Measurements from ENCODE around the gene CLEC18A.

GRCh38 chr16:69930117-69930776, 20.9 kb upstream of the CLEC18A start:
- peak; percentile 62 for TF ChIP-seq CTCF (IDR thresholded peaks at IDR 0.05; ENCODE audit: low read depth, low read length)
- TF ChIP-seq POLR2A (IDR thresholded peaks at IDR 0.05; ENCODE audit: extremely low read depth, insufficient read length) = no peak

All from NB4 (cell line).